Mucosa of descending colon (tissue), 3 donors: Measurements from ENCODE around the gene DST. TPM values are rescaled to one million over a fixed set of nuclear protein-coding genes. Genes with fewer than 3 reads are reported as not detected.

Experiments used
- ATAC-seq: fragments of 200-7000 bp; cut with Tn5 transposase; one replicate; pipeline ENCODE4 v1.9.1; 2020; ENCODE audit warnings: mild to moderate bottlenecking, moderate library complexity
- DNase-seq, 3 donors: peaks; one replicate each; pipeline ENCODE4 v3.0.0-alpha.2; 2020
- H3K36me3 ChIP-seq: fragments of 200-600 bp; one replicate; pipeline ENCODE4 v1.8.0; 2021; ENCODE audit warnings: low read depth, mild to moderate bottlenecking
- H3K4me1 ChIP-seq: fragments of 200-600 bp; one replicate; pipeline ENCODE4 v1.8.0; 2021; ENCODE audit warnings: low read depth, mild to moderate bottlenecking
- H3K4me3 ChIP-seq: fragments of 200-600 bp; one replicate; pipeline ENCODE4 v1.8.0; 2021; ENCODE audit warnings: mild to moderate bottlenecking
- H3K9me3 ChIP-seq: fragments of 200-600 bp; one replicate; pipeline ENCODE4 v1.8.0; 2021; ENCODE audit warnings: mild to moderate bottlenecking
- CTCF ChIP-seq: fragments of 200-600 bp; IDR thresholded peaks from one replicate; pipeline ENCODE4 v1.8.0; 2022; ENCODE audit warnings: antibody characterized with exemption, mild to moderate bottlenecking
- intact Hi-C, 2 donors: fragments of 100-400 bp; cut with DNase I in 1 of 2; cut with micrococcal nuclease in 1 of 2; formaldehyde crosslinking; loops; one replicate each; pipeline versions ENCODE4 v1.11.0 to v1.11.1; 2022; cut with DNase I, micrococcal nuclease
- total RNA-seq, 3 donors: library from RNA; stranded (reverse); fragmentation: NEBNext Ultra II Directional in 2 of 3; extraction: Animal tissue kit (Norgen Biotek cat#: 25700) in 2 of 3; gene quantifications; one replicate each; pipeline versions ENCODE4 v1.2.1 to v1.2.4, GENCODE V29; 2021 to 2023
- donor health status: DM: no; HTN: no; CAD: no; lungs with moderate emphysema.
- donor health status: DM: no; HTN: no; CAD: no.
- donor health status: DM: no; HTN: yes; CAD: no.

The DST gene
- total RNA-seq, 3 donors from 2014 or later: 208 to 580 (median 356) TPM

GRCh38 chr6:56580271-56580670, 62.4 kb downstream of the DST start:
- H3K36me3 ChIP-seq: no peaks in the 10 kb centered on the region
- no peak for TF ChIP-seq CTCF
- no peaks in the 10 kb centered on the region for H3K4me1 ChIP-seq
- no peaks in the 10 kb centered on the region for H3K9me3 ChIP-seq
- ATAC-seq (no peak), DNase-seq (no peak)
- H3K4me3 ChIP-seq: no peak overlapping the region
- intact Hi-C loops: no loop called here

- ATAC-seq (no peak), DNase-seq (no peak)
- Histone ChIP-seq H3K4me1 (no peaks in the 10 kb centered on the region), H3K36me3 (no peaks in the 10 kb centered on the region), H3K4me3 (no peak overlapping the region), H3K9me3 (no peaks in the 10 kb centered on the region)
- intact Hi-C loops: no loop called here
- TF ChIP-seq CTCF: no peak
These were observed 63.4 kb downstream of the DST start for GRCh38 chr6:56579155-56579851.

GRCh38 chr6:56575736-56576135, 67.0 kb downstream of the DST start:
- H3K4me1 ChIP-seq: no peaks in the 10 kb centered on the region
- DNase-seq: no peak
- TF ChIP-seq CTCF: no peak
- no peak overlapping the region for H3K4me3 ChIP-seq
- intact Hi-C loops: no loop called here
- no peak for ATAC-seq
- H3K36me3 ChIP-seq: no peaks in the 10 kb centered on the region
- no peaks in the 10 kb centered on the region for H3K9me3 ChIP-seq

- Histone ChIP-seq H3K9me3 (no peaks in the 10 kb centered on the region), H3K4me1 (no peaks in the 10 kb centered on the region), H3K4me3 (no peak overlapping the region), H3K36me3 (no peaks in the 10 kb centered on the region)
- ATAC-seq: no peak
- no peak for DNase-seq
- TF ChIP-seq CTCF: no peak
- intact Hi-C loops: no loop called here
These were observed 68.4 kb downstream of the DST start for GRCh38 chr6:56574292-56574691.

- H3K4me1 ChIP-seq: no peaks in the 10 kb centered on the region
- H3K36me3 ChIP-seq: no peaks in the 10 kb centered on the region
- H3K4me3 ChIP-seq: no peak overlapping the region
- intact Hi-C loops: no loop called here
- no peak for TF ChIP-seq CTCF
- H3K9me3 ChIP-seq: no peaks in the 10 kb centered on the region
- DNase-seq (no peak), ATAC-seq (no peak)
These were observed 69.1 kb downstream of the DST start for GRCh38 chr6:56573624-56574023.
